ENCODE measurements around the gene ZBTB46. TPM values are rescaled to one million over a fixed set of nuclear protein-coding genes. Genes with fewer than 3 reads are reported as not detected.

Gene ZBTB46
- total and polyA plus RNA-seq, 4 donors, result 0.50 to 22.7 (median 9.7) TPM

Other genes with a start within 250 kb of the ZBTB46 start
- gene GMEB2, start 204.2 kb downstream of the ZBTB46 start, total RNA-seq, result 10 to 100 TPM; 10.2 to 10.3 TPM
- gene GMEB2, start 204.2 kb downstream of the ZBTB46 start, polyA plus RNA-seq, result 1 to 10 TPM; 3.9 to 9.6 TPM
- 10 to 100 TPM; 10.5 to 31.2 TPM for gene STMN3, start 177.8 kb downstream of the ZBTB46 start, total RNA-seq
- 10 to 100 TPM; 11.3 to 26.1 TPM for gene STMN3, start 177.8 kb downstream of the ZBTB46 start, polyA plus RNA-seq
- gene RTEL1, start 173.0 kb downstream of the ZBTB46 start, total RNA-seq, result 10 to 100 TPM; 35.5 to 43.0 TPM
- 100 to 1,000 TPM in 1 of 2 donors, 1 to 10 TPM in 1; 6.8 to 114 TPM for gene RTEL1, start 173.0 kb downstream of the ZBTB46 start, polyA plus RNA-seq
- 10 to 100 TPM in 1 of 2 donors, 1 to 10 TPM in 1; 5.9 to 11.5 TPM for gene TNFRSF6B, start 134.6 kb downstream of the ZBTB46 start, total RNA-seq
- 10 to 100 TPM in 1 of 2 donors, 1 to 10 TPM in 1; 2.1 to 73.9 TPM for gene TNFRSF6B, start 134.6 kb downstream of the ZBTB46 start, polyA plus RNA-seq
- gene ARFRP1, start 123.3 kb downstream of the ZBTB46 start, total RNA-seq, result 10 to 100 TPM; 46.3 to 51.7 TPM
- 10 to 100 TPM; 28.9 to 76.2 TPM for gene ARFRP1, start 123.3 kb downstream of the ZBTB46 start, polyA plus RNA-seq
- gene ZGPAT, start 123.2 kb downstream of the ZBTB46 start, total RNA-seq, result 10 to 100 TPM; 20.8 to 28.6 TPM
- gene ZGPAT, start 123.2 kb downstream of the ZBTB46 start, polyA plus RNA-seq, result 10 to 100 TPM; 22.5 to 49.5 TPM
- gene LIME1, start 94.6 kb downstream of the ZBTB46 start, total RNA-seq, result 1 to 10 TPM; 6.5 to 7.4 TPM
- gene LIME1, start 94.6 kb downstream of the ZBTB46 start, polyA plus RNA-seq, result 10 to 100 TPM in 1 of 2 donors, 1 to 10 TPM in 1; 9.9 to 57.6 TPM
- gene SLC2A4RG, start 91.5 kb downstream of the ZBTB46 start, total RNA-seq, result 10 to 100 TPM; 49.9 to 72.4 TPM
- gene SLC2A4RG, start 91.5 kb downstream of the ZBTB46 start, polyA plus RNA-seq, result 10 to 100 TPM; 24.7 to 86.7 TPM
- gene ABHD16B, start 30.2 kb upstream of the ZBTB46 start, total RNA-seq, result not detected
- gene ABHD16B, start 30.2 kb upstream of the ZBTB46 start, polyA plus RNA-seq, result under 1 TPM in 1 of 2 donors, not detected in 1; 0.38 TPM
- gene TPD52L2, start 34.0 kb upstream of the ZBTB46 start, total RNA-seq, result 100 to 1,000 TPM in 1 of 2 donors, 10 to 100 TPM in 1; 91.2 to 110 TPM
- 100 to 1,000 TPM in 1 of 2 donors, 10 to 100 TPM in 1; 89.8 to 112 TPM for gene TPD52L2, start 34.0 kb upstream of the ZBTB46 start, polyA plus RNA-seq
- 10 to 100 TPM; 34.6 to 38.1 TPM for gene DNAJC5, start 63.9 kb upstream of the ZBTB46 start, total RNA-seq
- gene DNAJC5, start 63.9 kb upstream of the ZBTB46 start, polyA plus RNA-seq, result 10 to 100 TPM; 16.2 to 17.2 TPM
- 10 to 100 TPM; 27.2 to 39.5 TPM for gene UCKL1, start 125.2 kb upstream of the ZBTB46 start, total RNA-seq
- 10 to 100 TPM; 24.3 to 85.0 TPM for gene UCKL1, start 125.2 kb upstream of the ZBTB46 start, polyA plus RNA-seq
- 10 to 100 TPM; 10.8 to 16.5 TPM for gene ZNF512B, start 138.7 kb upstream of the ZBTB46 start, total RNA-seq
- 10 to 100 TPM in 1 of 2 donors, 1 to 10 TPM in 1; 1.5 to 10.8 TPM for gene ZNF512B, start 138.7 kb upstream of the ZBTB46 start, polyA plus RNA-seq
- 1 to 10 TPM in 1 of 2 donors, under 1 TPM in 1; 0.84 to 4.1 TPM for gene SAMD10, start 148.4 kb upstream of the ZBTB46 start, total RNA-seq
- gene SAMD10, start 148.4 kb upstream of the ZBTB46 start, polyA plus RNA-seq, result 1 to 10 TPM; 1.8 to 2.0 TPM
- gene PRPF6, start 149.9 kb upstream of the ZBTB46 start, total RNA-seq, result 10 to 100 TPM; 50.3 to 59.1 TPM
- 10 to 100 TPM; 20.9 to 53.3 TPM for gene PRPF6, start 149.9 kb upstream of the ZBTB46 start, polyA plus RNA-seq
- 1 to 10 TPM; 1.7 to 2.8 TPM for gene C20orf204, start 204.9 kb upstream of the ZBTB46 start, total RNA-seq
- 1 to 10 TPM in 1 of 2 donors, not detected in 1; 2.1 TPM for gene C20orf204, start 204.9 kb upstream of the ZBTB46 start, polyA plus RNA-seq
- gene SOX18, start 218.4 kb upstream of the ZBTB46 start, total RNA-seq, result 100 to 1,000 TPM in 1 of 2 donors, 10 to 100 TPM in 1; 43.2 to 186 TPM
- gene SOX18, start 218.4 kb upstream of the ZBTB46 start, polyA plus RNA-seq, result 1 to 10 TPM; 1.3 to 2.6 TPM
- gene TCEA2, start 231.9 kb upstream of the ZBTB46 start, total RNA-seq, result 10 to 100 TPM; 45.5 to 71.1 TPM
- 10 to 100 TPM; 26.2 to 80.1 TPM for gene TCEA2, start 231.9 kb upstream of the ZBTB46 start, polyA plus RNA-seq
- 10 to 100 TPM; 19.0 to 20.1 TPM for gene RGS19, start 248.3 kb upstream of the ZBTB46 start, total RNA-seq
- gene RGS19, start 248.3 kb upstream of the ZBTB46 start, polyA plus RNA-seq, result 10 to 100 TPM; 10.8 to 23.8 TPM
- gene OPRL1, start 248.8 kb upstream of the ZBTB46 start, total RNA-seq, result 1 to 10 TPM in 1 of 2 donors, under 1 TPM in 1; 0.78 to 2.9 TPM
- gene OPRL1, start 248.8 kb upstream of the ZBTB46 start, polyA plus RNA-seq, result 1 to 10 TPM in 1 of 2 donors, under 1 TPM in 1; 0.72 to 1.1 TPM

Measured in aorta (tissue), 4 donors.